ENCODE data around the gene PIGBOS1.
A peak's percentile ranks its signal among the peaks of the same experiment; 100 is the strongest.
"Not testable (repeated sequence)": the region's sequence is repeated elsewhere in the genome, so short reads cannot be mapped to it uniquely, and the experiment has no call there.

The PIGBOS1 gene

DNA sequence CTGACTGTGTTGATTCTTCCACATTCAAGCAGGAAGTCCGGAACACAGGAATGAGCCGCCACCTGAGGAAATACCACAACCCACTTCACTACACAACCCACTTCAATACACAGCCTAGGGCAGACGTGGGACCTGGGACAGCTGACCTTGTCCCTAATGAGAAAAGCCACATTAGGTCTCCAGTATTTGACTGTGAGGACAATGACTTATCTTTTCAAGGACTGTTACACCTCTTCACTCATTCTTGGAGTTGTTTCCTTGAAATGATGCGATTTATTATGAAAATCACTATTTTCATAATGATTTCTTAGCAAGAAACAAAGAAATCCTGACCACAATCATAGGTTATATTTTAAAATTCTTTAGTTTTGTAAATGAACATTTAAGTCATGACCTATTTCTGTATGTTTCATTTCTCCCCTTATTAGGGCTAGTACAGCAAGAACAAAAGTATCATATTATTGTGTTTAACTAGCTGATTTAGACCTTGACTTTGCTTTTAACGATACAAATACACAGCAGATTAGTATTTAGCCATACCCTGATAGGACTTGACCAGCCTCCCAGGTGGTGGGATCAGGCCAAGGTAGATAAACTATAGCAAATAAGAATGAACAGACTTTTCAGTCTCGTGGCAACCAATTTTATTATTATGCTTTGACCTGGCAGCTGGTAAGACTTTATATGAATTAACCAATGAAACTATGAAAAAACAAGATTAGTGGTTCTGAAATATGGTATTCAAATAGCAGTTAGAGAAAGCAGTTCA lies 35.4 kb downstream of the PIGBOS1 start:
- Histone ChIP-seq H3K27me3 (replicated peaks; ENCODE audit: control insufficient read depth, insufficient read depth, low read length, poor library complexity, severe bottlenecking) (no peaks in the 10 kb centered on the region), H3K4me1 (ENCODE audit: control insufficient read depth, insufficient read depth, low read length, poor library complexity, severe bottlenecking) (peaks cover 45% of the 10 kb centered on the region), H3K9me3 (ENCODE audit: control insufficient read depth, low read length) (no peaks in the 10 kb centered on the region), H3K36me3 (ENCODE audit: control insufficient read depth, insufficient read depth, low read length) (no peaks in the 10 kb centered on the region), H3K4me3 (ENCODE audit: insufficient read depth, low read depth, low read length, poor library complexity, severe bottlenecking) (no peak overlapping the region), H3K27ac (ENCODE audit: insufficient read depth, low read length, poor library complexity, severe bottlenecking) (peak overlapping the region; percentile 64)
- DNase-seq, result no peak

- Histone ChIP-seq H3K4me3 (ENCODE audit: insufficient read depth, low read depth, low read length, poor library complexity, severe bottlenecking) (peak overlapping the region; percentile 26), H3K36me3 (ENCODE audit: control insufficient read depth, insufficient read depth, low read length) (no peaks in the 10 kb centered on the region), H3K4me1 (ENCODE audit: control insufficient read depth, insufficient read depth, low read length, poor library complexity, severe bottlenecking) (peaks cover 53% of the 10 kb centered on the region), H3K9me3 (ENCODE audit: control insufficient read depth, low read length) (no peaks in the 10 kb centered on the region), H3K27ac (ENCODE audit: insufficient read depth, low read length, poor library complexity, severe bottlenecking) (peak overlapping the region; percentile 64), H3K27me3 (replicated peaks; ENCODE audit: control insufficient read depth, insufficient read depth, low read length, poor library complexity, severe bottlenecking) (no peaks in the 10 kb centered on the region)
- peak in 2 of 3 donors; percentile 8 to 9 for DNase-seq
Measured at GRCh38 chr15:55282284-55282833, 36.6 kb downstream of the PIGBOS1 start.

- H3K27ac ChIP-seq (ENCODE audit: insufficient read depth, low read length, poor library complexity, severe bottlenecking), result peak overlapping the region; percentile 64
Measured at GRCh38 chr15:55281517-55282228, 37.2 kb downstream of the PIGBOS1 start.

GRCh38 chr15:55280589-55280988 lies 38.3 kb downstream of the PIGBOS1 start:
- H3K36me3 ChIP-seq (ENCODE audit: control insufficient read depth, insufficient read depth, low read length); H3K27me3 ChIP-seq (replicated peaks; ENCODE audit: control insufficient read depth, insufficient read depth, low read length, poor library complexity, severe bottlenecking); H3K4me3 ChIP-seq (ENCODE audit: insufficient read depth, low read depth, low read length, poor library complexity, severe bottlenecking); H3K9me3 ChIP-seq (ENCODE audit: control insufficient read depth, low read length): not testable (repeated sequence)
- H3K4me1 ChIP-seq (ENCODE audit: control insufficient read depth, insufficient read depth, low read length, poor library complexity, severe bottlenecking), result peaks cover 64% of the 10 kb centered on the region
- H3K27ac ChIP-seq (ENCODE audit: insufficient read depth, low read length, poor library complexity, severe bottlenecking), result peak overlapping the region; percentile 66
- DNase-seq, result peak in 2 of 3 donors; percentile 21 to 38

More at GRCh38 chr15:55281517-55282228, 37.2 kb downstream of the PIGBOS1 start:
- no peak for DNase-seq
- H3K4me3 ChIP-seq (ENCODE audit: insufficient read depth, low read depth, low read length, poor library complexity, severe bottlenecking), result no peak overlapping the region
- H3K36me3 ChIP-seq (ENCODE audit: control insufficient read depth, insufficient read depth, low read length), result no peaks in the 10 kb centered on the region
- H3K27me3 ChIP-seq (replicated peaks; ENCODE audit: control insufficient read depth, insufficient read depth, low read length, poor library complexity, severe bottlenecking), result no peaks in the 10 kb centered on the region
- H3K9me3 ChIP-seq (ENCODE audit: control insufficient read depth, low read length), result no peaks in the 10 kb centered on the region
- H3K4me1 ChIP-seq (ENCODE audit: control insufficient read depth, insufficient read depth, low read length, poor library complexity, severe bottlenecking), result peaks cover 56% of the 10 kb centered on the region

GRCh38 chr15:55279746-55280351 lies 39.1 kb downstream of the PIGBOS1 start:
- peaks cover 64% of the 10 kb centered on the region for H3K4me1 ChIP-seq (ENCODE audit: control insufficient read depth, insufficient read depth, low read length, poor library complexity, severe bottlenecking)
- no peaks in the 10 kb centered on the region for H3K27me3 ChIP-seq (replicated peaks; ENCODE audit: control insufficient read depth, insufficient read depth, low read length, poor library complexity, severe bottlenecking)
- H3K9me3 ChIP-seq (ENCODE audit: control insufficient read depth, low read length), result no peaks in the 10 kb centered on the region
- H3K4me3 ChIP-seq (ENCODE audit: insufficient read depth, low read depth, low read length, poor library complexity, severe bottlenecking), result no peak overlapping the region
- peak; percentile 39 to 65 (median 58) for DNase-seq
- H3K27ac ChIP-seq (ENCODE audit: insufficient read depth, low read length, poor library complexity, severe bottlenecking), result peak overlapping the region; percentile 66
- H3K36me3 ChIP-seq (ENCODE audit: control insufficient read depth, insufficient read depth, low read length), result no peaks in the 10 kb centered on the region

GRCh38 chr15:55279100-55279745 lies 39.7 kb downstream of the PIGBOS1 start:
- Histone ChIP-seq H3K27me3 (replicated peaks; ENCODE audit: control insufficient read depth, insufficient read depth, low read length, poor library complexity, severe bottlenecking) (no peaks in the 10 kb centered on the region), H3K27ac (ENCODE audit: insufficient read depth, low read length, poor library complexity, severe bottlenecking) (peak overlapping the region; percentile 66), H3K4me1 (ENCODE audit: control insufficient read depth, insufficient read depth, low read length, poor library complexity, severe bottlenecking) (peaks cover 60% of the 10 kb centered on the region), H3K9me3 (ENCODE audit: control insufficient read depth, low read length) (no peaks in the 10 kb centered on the region), H3K4me3 (ENCODE audit: insufficient read depth, low read depth, low read length, poor library complexity, severe bottlenecking) (no peak overlapping the region), H3K36me3 (ENCODE audit: control insufficient read depth, insufficient read depth, low read length) (no peaks in the 10 kb centered on the region)
- no peak for DNase-seq

- peaks cover 47% of the 10 kb centered on the region for H3K4me1 ChIP-seq (ENCODE audit: control insufficient read depth, insufficient read depth, low read length, poor library complexity, severe bottlenecking)
- no peak for DNase-seq
- no peaks in the 10 kb centered on the region for H3K27me3 ChIP-seq (replicated peaks; ENCODE audit: control insufficient read depth, insufficient read depth, low read length, poor library complexity, severe bottlenecking)
- no peak overlapping the region for H3K4me3 ChIP-seq (ENCODE audit: insufficient read depth, low read depth, low read length, poor library complexity, severe bottlenecking)
- peak overlapping the region; percentile 55 for H3K27ac ChIP-seq (ENCODE audit: insufficient read depth, low read length, poor library complexity, severe bottlenecking)
- no peaks in the 10 kb centered on the region for H3K36me3 ChIP-seq (ENCODE audit: control insufficient read depth, insufficient read depth, low read length)
- no peaks in the 10 kb centered on the region for H3K9me3 ChIP-seq (ENCODE audit: control insufficient read depth, low read length)
Measured at GRCh38 chr15:55277715-55278114, 41.2 kb downstream of the PIGBOS1 start.

GRCh38 chr15:55277116-55277564 lies 41.8 kb downstream of the PIGBOS1 start:
- DNase-seq, result peak; percentile 42 to 55 (median 44)
- Histone ChIP-seq H3K4me3 (ENCODE audit: insufficient read depth, low read depth, low read length, poor library complexity, severe bottlenecking) (no peak overlapping the region), H3K27ac (ENCODE audit: insufficient read depth, low read length, poor library complexity, severe bottlenecking) (peak overlapping the region; percentile 55)

GRCh38 chr15:55276324-55276723 lies 42.6 kb downstream of the PIGBOS1 start:
- Histone ChIP-seq H3K4me3 (ENCODE audit: insufficient read depth, low read depth, low read length, poor library complexity, severe bottlenecking) (no peak overlapping the region), H3K9me3 (ENCODE audit: control insufficient read depth, low read length) (no peaks in the 10 kb centered on the region), H3K4me1 (ENCODE audit: control insufficient read depth, insufficient read depth, low read length, poor library complexity, severe bottlenecking) (peaks cover 33% of the 10 kb centered on the region), H3K27ac (ENCODE audit: insufficient read depth, low read length, poor library complexity, severe bottlenecking) (peak overlapping the region; percentile 55), H3K27me3 (replicated peaks; ENCODE audit: control insufficient read depth, insufficient read depth, low read length, poor library complexity, severe bottlenecking) (no peaks in the 10 kb centered on the region), H3K36me3 (ENCODE audit: control insufficient read depth, insufficient read depth, low read length) (no peaks in the 10 kb centered on the region)
- DNase-seq, result no peak

More at GRCh38 chr15:55277116-55277564, 41.8 kb downstream of the PIGBOS1 start:
- Histone ChIP-seq H3K27me3 (replicated peaks; ENCODE audit: control insufficient read depth, insufficient read depth, low read length, poor library complexity, severe bottlenecking) (no peaks in the 10 kb centered on the region), H3K4me1 (ENCODE audit: control insufficient read depth, insufficient read depth, low read length, poor library complexity, severe bottlenecking) (peaks cover 42% of the 10 kb centered on the region), H3K9me3 (ENCODE audit: control insufficient read depth, low read length) (no peaks in the 10 kb centered on the region), H3K36me3 (ENCODE audit: control insufficient read depth, insufficient read depth, low read length) (no peaks in the 10 kb centered on the region)

Measured in effector memory CD4-positive, alpha-beta T cell (primary cell).